Measurements from ENCODE around the gene DRC1. TPM values are rescaled to one million over a fixed set of nuclear protein-coding genes. Genes with fewer than 3 reads are reported as not detected.

The DRC1 gene
- total and polyA plus RNA-seq, 2 of the 13 experiments (the other 11 are each of a cell fraction or from before 2014, with no cell fraction given): 0.07 TPM; not detected in 1

DNA sequence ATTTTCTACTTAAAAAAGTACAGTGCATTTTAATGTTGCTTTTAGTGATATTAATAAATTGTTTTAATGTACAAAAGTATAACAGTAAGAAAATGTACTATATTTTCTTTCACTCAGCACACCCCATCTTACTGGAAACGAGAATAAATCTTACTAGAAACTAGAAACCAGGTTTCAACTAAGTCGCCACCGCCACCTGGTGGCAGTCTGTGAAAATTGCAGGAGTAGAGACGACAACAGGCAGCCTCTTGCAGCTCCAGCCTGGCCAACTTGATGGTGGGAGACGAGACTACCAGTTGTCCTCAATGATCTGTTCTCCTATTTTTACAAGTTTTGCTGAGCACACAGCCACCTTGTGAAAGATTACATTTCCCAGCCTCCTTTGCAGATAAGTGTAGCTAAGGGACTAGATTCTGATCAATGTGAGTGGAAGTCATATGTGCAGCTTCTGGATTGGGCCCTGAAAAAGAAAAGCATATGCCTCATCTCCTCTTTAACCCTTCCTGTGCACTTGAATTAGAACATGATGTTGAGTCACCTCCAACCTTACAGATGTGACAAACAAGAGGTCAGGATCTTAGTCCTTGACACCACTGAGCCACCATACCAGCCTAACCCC lies 67.5 kb downstream of the DRC1 start:
- no TSS peak for BruUV-seq (replicated peaks)
- Histone ChIP-seq H3K27me3 (ENCODE audit: control insufficient read depth in 1 of 2, insufficient read depth in 2 of 2, low read length in 2 of 2) (peaks cover 0 to 3% of the 10 kb centered on the region in 2 experiments; a peak in 1 of 5 replicates), H3K9ac (ENCODE audit: insufficient read depth, low read depth, low read length) (no peak overlapping the region), H3K4me3 (replicated peaks in 1 of 3; ENCODE audit: insufficient read depth in 1 of 3, low read depth in 2 of 3, low read length in 3 of 3) (no peak overlapping the region), H3K9me3 (ENCODE audit: low read length) (peaks cover 5% of the 10 kb centered on the region), H3K36me3 (replicated peaks in 1 of 2; ENCODE audit: control insufficient read depth in 1 of 2, insufficient read depth in 2 of 2, low read length in 2 of 2) (no peaks in the 10 kb centered on the region), H3K4me2 (ENCODE audit: low read depth, low read length) (no peak overlapping the region), H2AFZ (ENCODE audit: low read length) (no peak overlapping the region), H3K79me2 (ENCODE audit: insufficient read depth, low read length) (no peaks in the 10 kb centered on the region), H4K20me1 (ENCODE audit: insufficient read depth, low read length) (no peaks in the 10 kb centered on the region), H3K4me1 (ENCODE audit: insufficient read depth, low read length) (peaks cover 1% of the 10 kb centered on the region; the same call in 1 of the 2 replicates), H3K27ac (ENCODE audit: extremely low read length, insufficient read depth, low read length) (no peak overlapping the region)
- WGBS (ENCODE audit: low lambda C conversion rate): 3% methylated on average over 5 of the region's 5 CpGs
- ChIA-PET CTCF (ENCODE audit: low intra/inter-chr PET ratio, low total read pairs) (interaction anchor here (0.8 to 1.2 kb wide), 5 partner anchors 139 to 518 kb away, joined by 4 to 8 read pairs (median 4); no protein-coding TSS in a partner anchor), POLR2A (interaction anchor here (0.7 to 1.3 kb wide), 3 partner anchors 10 to 124 kb away, joined by 3 read pairs; partner anchors contain the start of gene SELENOI)
- peak; percentile 73 for DNase-seq (ENCODE audit: low spot score)
- intact Hi-C loops (cut with micrococcal nuclease; ENCODE audit: unreplicated experiment): loop anchor here (1.0 to 10.0 kb wide), 4 partner anchors 122 to 514 kb away; partner anchors contain the start of genes ADGRF3 and SELENOI
- peak; percentile 21; the same call in 2 of the 3 replicates for ATAC-seq
- in situ Hi-C loops (cut with HindIII; ENCODE audit: extremely low pct_ligation_motif_present, low pct_unique_long_range_greater_than_20kb): loop anchor here (5.0 to 10.0 kb wide), 2 partner anchors 152 to 234 kb away; no protein-coding TSS in a partner anchor
- peak; percentile 90 for FAIRE-seq
- TF ChIP-seq XBP1 (CRISPR knock-in tag; IDR thresholded peaks at IDR 0.05): no peak
- no peak for TF ChIP-seq HOMEZ (CRISPR knock-in tag; IDR thresholded peaks at IDR 0.05; ENCODE audit: low read depth)
- no peak for TF ChIP-seq PHB2 (IDR thresholded peaks at IDR 0.05; ENCODE audit: partially characterized antibody)
- no peak for TF ChIP-seq PPARG (CRISPR knock-in tag; conservative IDR thresholded peaks at IDR 0.05)
- TF ChIP-seq RAD21 (CRISPR knock-in tag; IDR thresholded peaks at IDR 0.05): peak; percentile 86
- TF ChIP-seq, protein P1, sequence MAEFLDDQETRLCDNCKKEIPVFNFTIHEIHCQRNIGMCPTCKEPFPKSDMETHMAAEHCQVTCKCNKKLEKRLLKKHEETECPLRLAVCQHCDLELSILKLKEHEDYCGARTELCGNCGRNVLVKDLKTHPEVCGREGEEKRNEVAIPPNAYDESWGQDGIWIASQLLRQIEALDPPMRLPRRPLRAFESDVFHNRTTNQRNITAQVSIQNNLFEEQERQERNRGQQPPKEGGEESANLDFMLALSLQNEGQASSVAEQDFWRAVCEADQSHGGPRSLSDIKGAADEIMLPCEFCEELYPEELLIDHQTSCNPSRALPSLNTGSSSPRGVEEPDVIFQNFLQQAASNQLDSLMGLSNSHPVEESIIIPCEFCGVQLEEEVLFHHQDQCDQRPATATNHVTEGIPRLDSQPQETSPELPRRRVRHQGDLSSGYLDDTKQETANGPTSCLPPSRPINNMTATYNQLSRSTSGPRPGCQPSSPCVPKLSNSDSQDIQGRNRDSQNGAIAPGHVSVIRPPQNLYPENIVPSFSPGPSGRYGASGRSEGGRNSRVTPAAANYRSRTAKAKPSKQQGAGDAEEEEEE (CRISPR knock-in tag; IDR thresholded peaks at IDR 0.05; ENCODE audit: borderline replicate concordance): no peak
- no peak for TF ChIP-seq RELA (CRISPR knock-in tag; IDR thresholded peaks at IDR 0.05)
- no peak for TF ChIP-seq ZNF790 (CRISPR knock-in tag; IDR thresholded peaks at IDR 0.05; ENCODE audit: borderline replicate concordance)
- TF ChIP-seq SMC3 (IDR thresholded peaks at IDR 0.05; ENCODE audit: low read length): peak; percentile 82
- TF ChIP-seq BHLHE40 (IDR thresholded peaks at IDR 0.05; ENCODE audit: low read length): no peak
- no peak for TF ChIP-seq RXRB (CRISPR knock-in tag; IDR thresholded peaks at IDR 0.05; ENCODE audit: borderline replicate concordance)
- TF ChIP-seq ZBTB7B (CRISPR knock-in tag; IDR thresholded peaks at IDR 0.05): no peak
- TF ChIP-seq SKIL (CRISPR knock-in tag; IDR thresholded peaks at IDR 0.05; ENCODE audit: borderline replicate concordance): no peak
- no peak for TF ChIP-seq ZNF720 (CRISPR knock-in tag; IDR thresholded peaks at IDR 0.05)
- TF ChIP-seq FOXO4 (CRISPR knock-in tag; conservative IDR thresholded peaks at IDR 0.05): no peak
